ENCODE results near the gene TAL1.
"Not testable (repeated sequence)": the region's sequence is repeated elsewhere in the genome, so short reads cannot be mapped to it uniquely, and the experiment has no call there.

Gene TAL1

GRCh38 chr1:47211796-47212269 lies 20.2 kb downstream of the TAL1 start:
- peaks cover 2% of the 10 kb centered on the region for H3K27me3 Mint-ChIP-seq (ENCODE audit: low read depth)
- H3K4me1 Mint-ChIP-seq (ENCODE audit: low read depth) = peaks cover 5% of the 10 kb centered on the region
- no peaks in the 10 kb centered on the region for H3K36me3 Mint-ChIP-seq (ENCODE audit: low read depth)
- H3K4me3 Mint-ChIP-seq = no peak overlapping the region
- H3K27ac Mint-ChIP-seq = no peak overlapping the region
- DNase-seq (ENCODE audit: low spot score) = no peak
- no peaks in the 10 kb centered on the region for H3K9me3 Mint-ChIP-seq

- H3K27me3 Mint-ChIP-seq (ENCODE audit: low read depth) = peaks cover 3% of the 10 kb centered on the region
- H3K4me3 Mint-ChIP-seq = no peak overlapping the region
- no peaks in the 10 kb centered on the region for H3K9me3 Mint-ChIP-seq
- H3K4me1 Mint-ChIP-seq (ENCODE audit: low read depth) = peaks cover 5% of the 10 kb centered on the region
- no peaks in the 10 kb centered on the region for H3K36me3 Mint-ChIP-seq (ENCODE audit: low read depth)
- no peak for DNase-seq (ENCODE audit: low spot score)
- H3K27ac Mint-ChIP-seq = no peak overlapping the region
Measured at GRCh38 chr1:47210666-47211065, 21.4 kb downstream of the TAL1 start.

GRCh38 chr1:47209725-47210325 lies 22.2 kb downstream of the TAL1 start:
- Mint-ChIP-seq H3K27me3 (ENCODE audit: low read depth) (peaks cover 8% of the 10 kb centered on the region), H3K4me1 (ENCODE audit: low read depth) (peaks cover 5% of the 10 kb centered on the region), H3K9me3 (no peaks in the 10 kb centered on the region), H3K27ac (no peak overlapping the region), H3K4me3 (no peak overlapping the region), H3K36me3 (ENCODE audit: low read depth) (no peaks in the 10 kb centered on the region)
- no peak for DNase-seq (ENCODE audit: low spot score)

- H3K36me3 Mint-ChIP-seq (ENCODE audit: low read depth) = no peaks in the 10 kb centered on the region
- no peak overlapping the region for H3K27ac Mint-ChIP-seq
- H3K9me3 Mint-ChIP-seq = no peaks in the 10 kb centered on the region
Measured at GRCh38 chr1:47209091-47209490, 22.9 kb downstream of the TAL1 start.

GRCh38 chr1:47208374-47208850 lies 23.6 kb downstream of the TAL1 start:
- Mint-ChIP-seq H3K27ac (no peak overlapping the region), H3K36me3 (ENCODE audit: low read depth) (no peaks in the 10 kb centered on the region), H3K4me1 (ENCODE audit: low read depth) (peaks cover 8% of the 10 kb centered on the region), H3K4me3 (no peak overlapping the region), H3K9me3 (no peaks in the 10 kb centered on the region), H3K27me3 (ENCODE audit: low read depth) (peaks cover 21% of the 10 kb centered on the region)
- DNase-seq (ENCODE audit: low spot score) = no peak

More at GRCh38 chr1:47209091-47209490, 22.9 kb downstream of the TAL1 start:
- DNase-seq (ENCODE audit: low spot score) = no peak
- no peak overlapping the region for H3K4me3 Mint-ChIP-seq
- peaks cover 5% of the 10 kb centered on the region for H3K4me1 Mint-ChIP-seq (ENCODE audit: low read depth)
- H3K27me3 Mint-ChIP-seq (ENCODE audit: low read depth) = peaks cover 14% of the 10 kb centered on the region

- Mint-ChIP-seq H3K27me3 (ENCODE audit: low read depth) (peaks cover 26% of the 10 kb centered on the region), H3K36me3 (ENCODE audit: low read depth) (no peaks in the 10 kb centered on the region), H3K27ac (no peak overlapping the region), H3K9me3 (peaks cover 3% of the 10 kb centered on the region), H3K4me3 (no peak overlapping the region), H3K4me1 (ENCODE audit: low read depth) (peaks cover 11% of the 10 kb centered on the region)
- DNase-seq (ENCODE audit: low spot score) = no peak
Measured at GRCh38 chr1:47207803-47208373, 24.1 kb downstream of the TAL1 start.

- H3K27ac Mint-ChIP-seq = no peak overlapping the region
- peaks cover 6% of the 10 kb centered on the region for H3K4me1 Mint-ChIP-seq (ENCODE audit: low read depth)
- no peak overlapping the region for H3K4me3 Mint-ChIP-seq
- no peak for DNase-seq (ENCODE audit: low spot score)
- H3K9me3 Mint-ChIP-seq = peaks cover 3% of the 10 kb centered on the region
- H3K36me3 Mint-ChIP-seq (ENCODE audit: low read depth) = no peaks in the 10 kb centered on the region
- peaks cover 36% of the 10 kb centered on the region for H3K27me3 Mint-ChIP-seq (ENCODE audit: low read depth)
Measured at GRCh38 chr1:47205918-47206317, 26.1 kb downstream of the TAL1 start.

- H3K27ac Mint-ChIP-seq, H3K9me3 Mint-ChIP-seq: not testable (repeated sequence)
- H3K27me3 Mint-ChIP-seq (ENCODE audit: low read depth) = peaks cover 52% of the 10 kb centered on the region
Measured at GRCh38 chr1:47203504-47203903, 28.5 kb downstream of the TAL1 start.

GRCh38 chr1:47201179-47201578 lies 30.8 kb downstream of the TAL1 start:
- H3K27me3 Mint-ChIP-seq (ENCODE audit: low read depth) = peaks cover 56% of the 10 kb centered on the region
- H3K4me3 Mint-ChIP-seq = no peak overlapping the region

More at GRCh38 chr1:47203504-47203903, 28.5 kb downstream of the TAL1 start:
- H3K4me3 Mint-ChIP-seq; DNase-seq (ENCODE audit: low spot score); H3K36me3 Mint-ChIP-seq (ENCODE audit: low read depth); H3K4me1 Mint-ChIP-seq (ENCODE audit: low read depth): not testable (repeated sequence)

GRCh38 chr1:47198214-47198613 lies 33.8 kb downstream of the TAL1 start:
- H3K4me1 Mint-ChIP-seq (ENCODE audit: low read depth) = peaks cover 2% of the 10 kb centered on the region
- peaks cover 3% of the 10 kb centered on the region for H3K9me3 Mint-ChIP-seq
- no peak overlapping the region for H3K27ac Mint-ChIP-seq
- H3K4me3 Mint-ChIP-seq = no peak overlapping the region
- no peaks in the 10 kb centered on the region for H3K36me3 Mint-ChIP-seq (ENCODE audit: low read depth)
- DNase-seq (ENCODE audit: low spot score) = no peak
- peaks cover 37% of the 10 kb centered on the region for H3K27me3 Mint-ChIP-seq (ENCODE audit: low read depth)

More at GRCh38 chr1:47201179-47201578, 30.8 kb downstream of the TAL1 start:
- no peak for DNase-seq (ENCODE audit: low spot score)
- Mint-ChIP-seq H3K36me3 (ENCODE audit: low read depth) (no peaks in the 10 kb centered on the region), H3K27ac (no peak overlapping the region), H3K4me1 (ENCODE audit: low read depth) (peaks cover 6% of the 10 kb centered on the region), H3K9me3 (peaks cover 3% of the 10 kb centered on the region)

GRCh38 chr1:47196622-47197021 lies 35.4 kb downstream of the TAL1 start:
- Mint-ChIP-seq H3K4me1 (ENCODE audit: low read depth) (peaks cover 1% of the 10 kb centered on the region), H3K36me3 (ENCODE audit: low read depth) (no peaks in the 10 kb centered on the region), H3K27ac (no peak overlapping the region), H3K27me3 (ENCODE audit: low read depth) (peaks cover 30% of the 10 kb centered on the region), H3K9me3 (no peaks in the 10 kb centered on the region), H3K4me3 (no peak overlapping the region)
- no peak for DNase-seq (ENCODE audit: low spot score)

GRCh38 chr1:47195981-47196380 lies 36.0 kb downstream of the TAL1 start:
- not testable (repeated sequence) for H3K4me1 Mint-ChIP-seq (ENCODE audit: low read depth); H3K36me3 Mint-ChIP-seq (ENCODE audit: low read depth); H3K9me3 Mint-ChIP-seq; DNase-seq (ENCODE audit: low spot score); H3K27ac Mint-ChIP-seq; H3K4me3 Mint-ChIP-seq
- H3K27me3 Mint-ChIP-seq (ENCODE audit: low read depth) = peaks cover 25% of the 10 kb centered on the region

GRCh38 chr1:47194311-47194710 lies 37.7 kb downstream of the TAL1 start:
- H3K9me3 Mint-ChIP-seq = no peaks in the 10 kb centered on the region

GRCh38 chr1:47193496-47193895 lies 38.5 kb downstream of the TAL1 start:
- DNase-seq (ENCODE audit: low spot score); H3K27me3 Mint-ChIP-seq (ENCODE audit: low read depth); H3K9me3 Mint-ChIP-seq; H3K36me3 Mint-ChIP-seq (ENCODE audit: low read depth); H3K27ac Mint-ChIP-seq; H3K4me1 Mint-ChIP-seq (ENCODE audit: low read depth); H3K4me3 Mint-ChIP-seq: not testable (repeated sequence)

More at GRCh38 chr1:47194311-47194710, 37.7 kb downstream of the TAL1 start:
- Mint-ChIP-seq H3K4me1 (ENCODE audit: low read depth) (peaks cover 1% of the 10 kb centered on the region), H3K27ac (no peak overlapping the region), H3K27me3 (ENCODE audit: low read depth) (peaks cover 16% of the 10 kb centered on the region), H3K4me3 (no peak overlapping the region), H3K36me3 (ENCODE audit: low read depth) (no peaks in the 10 kb centered on the region)
- no peak for DNase-seq (ENCODE audit: low spot score)
